SK-MEL-5 (cell line): ENCODE measurements around the gene IRF9. TPM values are rescaled to one million over a fixed set of nuclear protein-coding genes. Genes with fewer than 3 reads are reported as not detected.

Experiments used
- small RNA-seq, 2 experiments: library from RNA; depleted of rRNA; stranded (forward); fragments of <200 nt; gene quantifications; one replicate each; pipeline ENCODE3, GENCODE V24; 2014
- total RNA-seq: library from RNA; depleted of rRNA; stranded (reverse); fragments of >200 nt; shearing (Covaris generic); gene quantifications from 2 replicates; pipeline ENCODE4 v1.2.3, GENCODE V29; 2014; rRNA removed

The IRF9 gene
- total RNA-seq, 1 experiment from 2014 or later, result 24.2 TPM

Small RNA genes within 50 kb of the gene (small RNA-seq; reads per million reads assigned to genes)
- gene AL136295.4, result 0 reads per million in 2 experiments
- gene CHMP4A, result 0 reads per million in 2 experiments
- gene IPO4, result 0.02 to 0.10 reads per million in 2 experiments
- gene IRF9, result 0 reads per million in 2 experiments
- 0 reads per million in 2 experiments for gene MDP1
- gene RNA5SP383, result 0.04 to 10.4 reads per million in 2 experiments

Other genes starting within 250 kb of the IRF9 start
- gene DHRS4, start 207.5 kb upstream of the IRF9 start, total RNA-seq, result 53.6 and 56.1 TPM in 2 replicates
- gene DHRS4L2, start 172.3 kb upstream of the IRF9 start, total RNA-seq, result 28.9 and 30.6 TPM in 2 replicates
- gene CARMIL3, start 109.3 kb upstream of the IRF9 start, total RNA-seq, result 0.29 and 0.66 TPM in 2 replicates
- gene CPNE6, start 89.7 kb upstream of the IRF9 start, total RNA-seq, result not detected in 2 replicates
- gene PCK2, start 67.0 kb upstream of the IRF9 start, total RNA-seq, result 23.2 and 28.6 TPM in 2 replicates
- 43.7 and 49.5 TPM in 2 replicates for gene DCAF11, start 46.5 kb upstream of the IRF9 start, total RNA-seq
- gene NRL, start 46.3 kb upstream of the IRF9 start, total RNA-seq, result 2.5 and 2.6 TPM in 2 replicates
- gene FITM1, start 30.6 kb upstream of the IRF9 start, total RNA-seq, result not detected in 2 replicates
- 92.6 and 105 TPM in 2 replicates for gene PSME1, start 25.1 kb upstream of the IRF9 start, total RNA-seq
- gene EMC9, start 19.7 kb upstream of the IRF9 start, total RNA-seq, result 12.3 and 13.9 TPM in 2 replicates
- 174 and 203 TPM in 2 replicates for gene PSME2, start 14.7 kb upstream of the IRF9 start, total RNA-seq
- gene RNF31, start 13.8 kb upstream of the IRF9 start, total RNA-seq, result 36.3 and 47.2 TPM in 2 replicates
- 0.69 and 1.1 TPM in 2 replicates for gene REC8, start 10.8 kb downstream of the IRF9 start, total RNA-seq
- gene IPO4, start 27.6 kb downstream of the IRF9 start, total RNA-seq, result 52.1 and 67.3 TPM in 2 replicates
- gene TM9SF1, start 34.2 kb downstream of the IRF9 start, total RNA-seq, result 56.9 and 57.5 TPM in 2 replicates
- not detected in 2 replicates for gene TSSK4, start 44.4 kb downstream of the IRF9 start, total RNA-seq
- gene CHMP4A, start 52.2 kb downstream of the IRF9 start, total RNA-seq, result 42.2 and 44.2 TPM in 2 replicates
- 8.3 and 14.0 TPM in 2 replicates for gene MDP1, start 54.8 kb downstream of the IRF9 start, total RNA-seq
- gene NEDD8, start 71.1 kb downstream of the IRF9 start, total RNA-seq, result 249 and 263 TPM in 2 replicates
- 48.3 and 56.3 TPM in 2 replicates for gene GMPR2, start 71.7 kb downstream of the IRF9 start, total RNA-seq
- 37.8 and 43.1 TPM in 2 replicates for gene TINF2, start 81.4 kb downstream of the IRF9 start, total RNA-seq
- 0.08 TPM in 1 of 2 replicates, not detected in the other for gene TGM1, start 101.9 kb downstream of the IRF9 start, total RNA-seq
- gene RABGGTA, start 110.3 kb downstream of the IRF9 start, total RNA-seq, result 23.9 and 25.7 TPM in 2 replicates
- 0.82 and 3.8 TPM in 2 replicates for gene DHRS1, start 138.5 kb downstream of the IRF9 start, total RNA-seq
- gene NOP9, start 138.6 kb downstream of the IRF9 start, total RNA-seq, result 22.9 and 25.1 TPM in 2 replicates
- 0.35 and 0.48 TPM in 2 replicates for gene CIDEB, start 146.7 kb downstream of the IRF9 start, total RNA-seq
- 2.3 and 3.2 TPM in 2 replicates for gene LTB4R2, start 148.9 kb downstream of the IRF9 start, total RNA-seq
- gene LTB4R, start 150.2 kb downstream of the IRF9 start, total RNA-seq, result 0.98 and 1.7 TPM in 2 replicates
- gene ADCY4, start 173.8 kb downstream of the IRF9 start, total RNA-seq, result not detected in 2 replicates
- not detected in 2 replicates for gene RIPK3, start 178.7 kb downstream of the IRF9 start, total RNA-seq
- 0.05 and 0.53 TPM in 2 replicates for gene NFATC4, start 206.9 kb downstream of the IRF9 start, total RNA-seq
- gene NYNRIN, start 237.7 kb downstream of the IRF9 start, total RNA-seq, result 0.05 TPM in 1 of 2 replicates, not detected in the other